Measurements from ENCODE around the gene ATF7. TPM values are rescaled to one million over a fixed set of nuclear protein-coding genes. Genes with fewer than 3 reads are reported as not detected.
"Not testable (repeated sequence)": the region's sequence is repeated elsewhere in the genome, so short reads cannot be mapped to it uniquely, and the experiment has no call there.

ATF7 gene
- total RNA-seq, 1 donor = 17.4 TPM

- Histone ChIP-seq H2AFZ (ENCODE audit: low read length) (no peak overlapping the region), H3K79me2 (ENCODE audit: insufficient read depth, low read length) (no peaks in the 10 kb centered on the region), H3K4me1 (ENCODE audit: insufficient read depth, low read length) (peaks cover 12% of the 10 kb centered on the region), H3K4me3 (ENCODE audit: insufficient read depth, low read length) (no peak overlapping the region), H4K20me1 (ENCODE audit: insufficient read depth, low read length) (no peaks in the 10 kb centered on the region), H3K27ac (ENCODE audit: low read depth, low read length) (peak overlapping the region; percentile 59), H3K9me3 (ENCODE audit: low read depth, low read length) (no peaks in the 10 kb centered on the region), H3K4me2 (ENCODE audit: insufficient read depth, low read length) (no peak overlapping the region), H3K27me3 (ENCODE audit: insufficient read depth, low read length) (no peaks in the 10 kb centered on the region), H3K36me3 (ENCODE audit: insufficient read depth, low read length) (no peaks in the 10 kb centered on the region)
- DNase-seq (ENCODE audit: insufficient read length, low spot score, missing footprints) = no peak
- TF ChIP-seq CTCF (IDR thresholded peaks at IDR 0.05; ENCODE audit: extremely low read depth, low read depth, low read length) = no peak
These were observed 26.2 kb upstream of the ATF7 start for GRCh38 chr12:53652366-53652765.

GRCh38 chr12:53651737-53652136, 25.6 kb upstream of the ATF7 start:
- Histone ChIP-seq H3K79me2 (ENCODE audit: insufficient read depth, low read length) (no peaks in the 10 kb centered on the region), H3K9me3 (ENCODE audit: low read depth, low read length) (no peaks in the 10 kb centered on the region), H3K27me3 (ENCODE audit: insufficient read depth, low read length) (no peaks in the 10 kb centered on the region), H3K36me3 (ENCODE audit: insufficient read depth, low read length) (no peaks in the 10 kb centered on the region), H4K20me1 (ENCODE audit: insufficient read depth, low read length) (no peaks in the 10 kb centered on the region), H3K27ac (ENCODE audit: low read depth, low read length) (peak overlapping the region; percentile 59), H2AFZ (ENCODE audit: low read length) (no peak overlapping the region), H3K4me1 (ENCODE audit: insufficient read depth, low read length) (peaks cover 12% of the 10 kb centered on the region), H3K4me3 (ENCODE audit: insufficient read depth, low read length) (no peak overlapping the region), H3K4me2 (ENCODE audit: insufficient read depth, low read length) (no peak overlapping the region)
- TF ChIP-seq CTCF (IDR thresholded peaks at IDR 0.05; ENCODE audit: extremely low read depth, low read depth, low read length) = no peak
- DNase-seq (ENCODE audit: insufficient read length, low spot score, missing footprints) = no peak

GRCh38 chr12:53646300-53646699, 20.1 kb upstream of the ATF7 start:
- not testable (repeated sequence) for H3K4me2 ChIP-seq (ENCODE audit: insufficient read depth, low read length); DNase-seq (ENCODE audit: insufficient read length, low spot score, missing footprints); H3K27me3 ChIP-seq (ENCODE audit: insufficient read depth, low read length); H3K4me1 ChIP-seq (ENCODE audit: insufficient read depth, low read length); H3K27ac ChIP-seq (ENCODE audit: low read depth, low read length); H2AFZ ChIP-seq (ENCODE audit: low read length); H3K9me3 ChIP-seq (ENCODE audit: low read depth, low read length); H3K36me3 ChIP-seq (ENCODE audit: insufficient read depth, low read length); H3K4me3 ChIP-seq (ENCODE audit: insufficient read depth, low read length); H4K20me1 ChIP-seq (ENCODE audit: insufficient read depth, low read length); H3K79me2 ChIP-seq (ENCODE audit: insufficient read depth, low read length)

GRCh38 chr12:53645165-53645564, 19.0 kb upstream of the ATF7 start:
- H3K4me2 ChIP-seq (ENCODE audit: insufficient read depth, low read length) = no peak overlapping the region
- no peaks in the 10 kb centered on the region for H4K20me1 ChIP-seq (ENCODE audit: insufficient read depth, low read length)
- H2AFZ ChIP-seq (ENCODE audit: low read length) = no peak overlapping the region
- no peaks in the 10 kb centered on the region for H3K27me3 ChIP-seq (ENCODE audit: insufficient read depth, low read length)
- no peak for TF ChIP-seq CTCF (IDR thresholded peaks at IDR 0.05; ENCODE audit: extremely low read depth, low read depth, low read length)
- no peaks in the 10 kb centered on the region for H3K4me1 ChIP-seq (ENCODE audit: insufficient read depth, low read length)
- H3K4me3 ChIP-seq (ENCODE audit: insufficient read depth, low read length) = no peak overlapping the region
- no peaks in the 10 kb centered on the region for H3K79me2 ChIP-seq (ENCODE audit: insufficient read depth, low read length)
- DNase-seq (ENCODE audit: insufficient read length, low spot score, missing footprints) = no peak
- H3K9me3 ChIP-seq (ENCODE audit: low read depth, low read length) = no peaks in the 10 kb centered on the region
- H3K27ac ChIP-seq (ENCODE audit: low read depth, low read length) = no peak overlapping the region
- H3K36me3 ChIP-seq (ENCODE audit: insufficient read depth, low read length) = no peaks in the 10 kb centered on the region
